Erythroblast (primary cell): ENCODE measurements around the gene PSORS1C2.

Experiments
- GATA1 ChIP-seq: IDR thresholded peaks from 2 replicates; pipeline ENCODE4 v1.6.1; 2011; ENCODE audit warnings: low read depth, mild to moderate bottlenecking, control low read depth, low read length, moderate library complexity
- POLR2A ChIP-seq: IDR thresholded peaks from 2 replicates; pipeline ENCODE4 v1.6.1; 2011; ENCODE audit warnings: mild to moderate bottlenecking, low read length

GRCh38 chr6:31121131-31121790, 17.6 kb downstream of the PSORS1C2 start:
- TF ChIP-seq POLR2A (no peak), GATA1 (no peak)
